GM12864 (cell line): ENCODE data around the gene MIS12.

Experiments used
- DNase-seq: peaks from one replicate; pipeline ENCODE4 v3.0.0-alpha.2; 2011; ENCODE audit warnings: low read depth
- H3K4me3 ChIP-seq: 2 replicates; pipeline ENCODE4 v1.5.1; 2011; ENCODE audit warnings: mild to moderate bottlenecking, low read depth, low read length, control low read depth
- CTCF ChIP-seq: IDR thresholded peaks from 2 replicates; pipeline ENCODE4 v1.5.1; 2011; ENCODE audit warnings: low read depth, mild to moderate bottlenecking, moderate library complexity, low read length, control low read depth, inconsistent platforms; ENCODE audit errors: missing control alignments

Gene MIS12

GRCh38 chr17:5516060-5516792, 29.9 kb downstream of the MIS12 start:
- DNase-seq = no peak
- H3K4me3 ChIP-seq = no peak overlapping the region
- no peak for TF ChIP-seq CTCF

- DNase-seq = no peak
- H3K4me3 ChIP-seq = no peak overlapping the region
- TF ChIP-seq CTCF = no peak
Observed at GRCh38 chr17:5522476-5522875, 36.1 kb downstream of the MIS12 start.

- no peak for DNase-seq
- no peak for TF ChIP-seq CTCF
Observed at GRCh38 chr17:5523249-5523648, 36.9 kb downstream of the MIS12 start.

GRCh38 chr17:5526821-5527598, 40.6 kb downstream of the MIS12 start:
- TF ChIP-seq CTCF = no peak
- no peak overlapping the region for H3K4me3 ChIP-seq
- no peak for DNase-seq

More at GRCh38 chr17:5523249-5523648, 36.9 kb downstream of the MIS12 start:
- H3K4me3 ChIP-seq = no peak overlapping the region

GRCh38 chr17:5527601-5528250, 41.4 kb downstream of the MIS12 start:
- DNase-seq = no peak
- no peak for TF ChIP-seq CTCF
- H3K4me3 ChIP-seq = no peak overlapping the region

- H3K4me3 ChIP-seq = no peak overlapping the region
- DNase-seq = no peak
- no peak for TF ChIP-seq CTCF
Observed at GRCh38 chr17:5530265-5531084, 44.1 kb downstream of the MIS12 start.
